Measurements from ENCODE around the gene COQ10B. TPM values are rescaled to one million over a fixed set of nuclear protein-coding genes. Genes with fewer than 3 reads are reported as not detected.

COQ10B gene
- polyA plus RNA-seq, 2 of the 4 experiments (the other 2 are of a cell fraction) = 6.1 to 24.3 TPM

- no peak for TF ChIP-seq ATOH8 (CRISPR knock-in tag; IDR thresholded peaks at IDR 0.05; ENCODE audit: low read depth)
- no peak for TF ChIP-seq KDM1A (IDR thresholded peaks at IDR 0.05; ENCODE audit: low read depth)
- no peak for TF ChIP-seq GATA3 (IDR thresholded peaks at IDR 0.05; ENCODE audit: borderline replicate concordance)
- no peak for TF ChIP-seq EHF (CRISPR knock-in tag; IDR thresholded peaks at IDR 0.05)
- TF ChIP-seq CTCF (IDR thresholded peaks at IDR 0.05) = no peak
Observed at GRCh38 chr2:197442857-197443256, 10.5 kb upstream of the COQ10B start (continued).

- Histone ChIP-seq H3K4me2 (no peak overlapping the region), H3K4me3 (no peak overlapping the region), H3K4me1 (no peaks in the 10 kb centered on the region), H3K27ac (no peak overlapping the region), H3K9me3 (no peaks in the 10 kb centered on the region)
- ATAC-seq (no peak), FAIRE-seq (no peak), DNase-seq (ENCODE audit: low read depth in 1 of 2, low spot score in 1 of 2) (no peak)
- ChIA-PET CTCF (interaction anchor here (1.8 kb wide), 1 partner anchor 14 kb away, joined by 4 read pairs; no protein-coding TSS in a partner anchor), POLR2A (interaction anchor here (1.5 kb wide), 1 partner anchor 11 kb away, joined by 6 read pairs; the partner anchor contains the start of gene SF3B1)
- TF ChIP-seq EHMT2 (IDR thresholded peaks at IDR 0.05; ENCODE audit: low read depth) (no peak), HOXA7 (CRISPR knock-in tag; IDR thresholded peaks at IDR 0.05) (no peak), RARB (CRISPR knock-in tag; IDR thresholded peaks at IDR 0.05) (no peak), CEBPB (IDR thresholded peaks at IDR 0.05) (no peak), CTCF (IDR thresholded peaks at IDR 0.05) (no peak), MAZ (IDR thresholded peaks at IDR 0.05; ENCODE audit: borderline replicate concordance, low read depth, low read length) (no peak), PHF8 (IDR thresholded peaks at IDR 0.05; ENCODE audit: borderline replicate concordance, low read depth) (no peak), ESRRA (IDR thresholded peaks at IDR 0.05; ENCODE audit: borderline replicate concordance, low read length) (no peak), RNF2 (IDR thresholded peaks at IDR 0.05; ENCODE audit: borderline replicate concordance, low read depth) (no peak), REST (IDR thresholded peaks at IDR 0.05) (no peak), CHD2 (IDR thresholded peaks at IDR 0.05; ENCODE audit: low read length, partially characterized antibody) (no peak), HOXB13 (CRISPR knock-in tag; IDR thresholded peaks at IDR 0.05; ENCODE audit: low read depth) (no peak)
- 70% methylated on average over 1 of the region's 1 CpG for WGBS (ENCODE audit: missing lambda C conversion rate)
Observed at GRCh38 chr2:197445746-197446145, 7.6 kb upstream of the COQ10B start.
